GM19238 (cell line): ENCODE data around the gene GRB14.
"Not testable (repeated sequence)": the region's sequence is repeated elsewhere in the genome, so short reads cannot be mapped to it uniquely, and the experiment has no call there.

Experiments
- DNase-seq: peaks from one replicate; pipeline ENCODE4 v3.0.0; 2011; ENCODE audit warnings: low spot score; ENCODE audit not compliant: insufficient read length

Gene GRB14

GRCh38 chr2:164620873-164621763, at the start of gene GRB14:
Gene GRB14 (minus strand): TSS chr2:164621482. CDS start chr2:164621309, 173 bp downstream.
- DNase-seq = no peak

- no peak for DNase-seq
Measured at GRCh38 chr2:164669291-164669690, 48.0 kb upstream of the GRB14 start.

- DNase-seq = no peak
Measured at GRCh38 chr2:164667566-164667965, 46.3 kb upstream of the GRB14 start.

GRCh38 chr2:164664070-164664469, 42.8 kb upstream of the GRB14 start:
- DNase-seq = no peak

GRCh38 chr2:164662868-164663631, 41.8 kb upstream of the GRB14 start:
- DNase-seq = no peak

GRCh38 chr2:164662066-164662465, 40.8 kb upstream of the GRB14 start:
- DNase-seq = no peak

GRCh38 chr2:164661349-164661748, 40.1 kb upstream of the GRB14 start:
- no peak for DNase-seq

GRCh38 chr2:164657129-164657528, 35.8 kb upstream of the GRB14 start:
- DNase-seq = no peak

- no peak for DNase-seq
Measured at GRCh38 chr2:164655750-164656149, 34.5 kb upstream of the GRB14 start.

- DNase-seq = no peak
Measured at GRCh38 chr2:164655336-164655735, 34.1 kb upstream of the GRB14 start.

- DNase-seq = no peak
Measured at GRCh38 chr2:164651361-164651760, 30.1 kb upstream of the GRB14 start.

- DNase-seq = no peak
Measured at GRCh38 chr2:164644036-164644700, 22.9 kb upstream of the GRB14 start.

GRCh38 chr2:164642946-164643555, 21.8 kb upstream of the GRB14 start:
- DNase-seq = no peak

- DNase-seq = no peak
Measured at GRCh38 chr2:164642268-164642667, 21.0 kb upstream of the GRB14 start.

GRCh38 chr2:164628319-164628718, 7.0 kb upstream of the GRB14 start:
- not testable (repeated sequence) for DNase-seq

GRCh38 chr2:164625378-164625971, 4.2 kb upstream of the GRB14 start:
- no peak for DNase-seq

- no peak for DNase-seq
Measured at GRCh38 chr2:164624316-164624715, 3.0 kb upstream of the GRB14 start.

GRCh38 chr2:164622338-164623106, 1.2 kb upstream of the GRB14 start:
- DNase-seq = no peak

- no peak for DNase-seq
Measured at GRCh38 chr2:164621764-164622105, 453 bp upstream of the GRB14 start.

- no peak for DNase-seq
Measured at GRCh38 chr2:164620457-164620856, 825 bp downstream of the GRB14 start.
